ENCODE results near the gene CCDC92. TPM values are rescaled to one million over a fixed set of nuclear protein-coding genes. Genes with fewer than 3 reads are reported as not detected.

CCDC92 gene
- total and polyA plus RNA-seq, 2 of the 8 experiments (the other 6 are each of a cell fraction or from before 2014, with no cell fraction given) = 0.43 to 0.51 TPM

DNA sequence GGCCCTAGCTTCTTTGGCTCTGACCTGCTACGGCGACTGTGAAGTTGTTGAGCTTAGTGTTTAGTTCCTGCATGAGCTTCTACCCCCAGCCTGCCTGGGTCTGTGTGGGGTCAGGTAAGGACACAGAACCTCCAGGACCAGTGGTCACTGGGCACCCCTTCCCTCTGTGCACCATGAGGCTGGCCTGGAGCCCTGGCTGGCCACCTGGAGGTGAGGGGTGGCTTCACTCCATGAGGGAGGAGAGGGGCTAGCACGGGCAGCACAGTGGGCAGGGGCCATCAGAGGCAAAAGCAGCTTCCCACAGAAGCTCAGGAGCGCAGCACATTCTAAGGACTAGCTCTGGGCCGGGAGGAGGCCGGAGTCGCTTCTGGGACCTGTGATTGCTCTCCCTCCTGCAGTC, 36.7 kb downstream of the CCDC92 start:
- CTCF ChIA-PET (ENCODE audit: partially characterized antibody) = interaction anchor here (0.7 to 5.2 kb wide), 8 partner anchors 9 to 136 kb away, joined by 3 to 26 read pairs (median 4); no protein-coding TSS in a partner anchor
- H2BK12ac ChIP-seq (ENCODE audit: low read depth, low read length) = no peak overlapping the region
- no peak overlapping the region for H2BK5ac ChIP-seq (ENCODE audit: low read depth, low read length)
- no peak overlapping the region for H4K91ac ChIP-seq (replicated peaks; ENCODE audit: insufficient read length, low read length)
- H2AK5ac ChIP-seq (ENCODE audit: low read depth, low read length) = no peak overlapping the region
- no peaks in the 10 kb centered on the region for H4K20me1 ChIP-seq (replicated peaks in 1 of 2; ENCODE audit: control insufficient read depth in 1 of 2, insufficient read depth in 2 of 2, low read length in 2 of 2)
- H3K79me1 ChIP-seq (ENCODE audit: low read depth, low read length) = no peaks in the 10 kb centered on the region
- H3K23ac ChIP-seq (ENCODE audit: insufficient read length) = no peak overlapping the region
- H4K8ac ChIP-seq (ENCODE audit: extremely low read depth, insufficient read depth, low read length) = no peak overlapping the region
- no peak overlapping the region for H3K14ac ChIP-seq (ENCODE audit: insufficient read length)
- H3K9me3 ChIP-seq (ENCODE audit: insufficient read depth in 2 of 2, low read depth in 1 of 2, low read length in 1 of 2) = no peaks in the 10 kb centered on the region
- no peak overlapping the region for H2BK15ac ChIP-seq (ENCODE audit: low read length)
- H3K27me3 ChIP-seq (replicated peaks in 1 of 4; ENCODE audit: control insufficient read depth in 3 of 4, extremely low read depth in 1 of 4, insufficient read depth in 3 of 4, low read length in 3 of 4) = peaks cover 0 to 2% (median 0%) of the 10 kb centered on the region in 4 experiments; a peak in 1 of 7 replicates
- H3K23me2 ChIP-seq (ENCODE audit: low read depth, low read length) = no peaks in the 10 kb centered on the region
- no peak overlapping the region for H3K4me2 ChIP-seq (ENCODE audit: insufficient read depth in 1 of 2, low read depth in 2 of 2, low read length in 2 of 2)
- H3K56ac ChIP-seq (replicated peaks; ENCODE audit: insufficient read length, low read depth, low read length) = no peak overlapping the region
- FAIRE-seq (no peak), DNase-seq (ENCODE audit: low read depth in 1 of 2, low spot score in 2 of 2) (no peak)
- WGBS, 2 experiments (ENCODE audit: extremely low coverage in 1 of 2, insufficient coverage in 1 of 2, insufficient read length in 1 of 2, insufficient replicate concordance in 2 of 2, low coverage in 1 of 2, low lambda C conversion rate in 2 of 2, missing lambda C conversion rate in 1 of 2) = 80% methylated on average over 6 of the region's 7 CpGs; no CpG with 5 or more reads in 1 of the 2 experiments
- H3K4ac ChIP-seq (replicated peaks; ENCODE audit: insufficient read length, low read depth, low read length) = no peak overlapping the region
- no peaks in the 10 kb centered on the region for H3K4me1 ChIP-seq (replicated peaks in 1 of 4; ENCODE audit: control insufficient read depth in 3 of 4, insufficient read depth in 4 of 4, low read length in 3 of 4)
- POLR2A ChIA-PET (ENCODE audit: partially characterized antibody) = no interaction called here
- H3K9ac ChIP-seq (replicated peaks in 1 of 4; ENCODE audit: extremely low read depth in 1 of 4, low read depth in 3 of 4, low read length in 3 of 4) = no peak overlapping the region
- H2BK20ac ChIP-seq (ENCODE audit: low read length) = no peak overlapping the region
- no peaks in the 10 kb centered on the region for H3K36me3 ChIP-seq (ENCODE audit: control insufficient read depth in 2 of 4, insufficient read depth in 4 of 4, low read length in 3 of 4)
- no peak overlapping the region for H2AFZ ChIP-seq (ENCODE audit: low read length)
- no peak for TF ChIP-seq SAP30 (IDR thresholded peaks at IDR 0.05; ENCODE audit: insufficient read depth, insufficient replicate concordance, low read length)
- no peak for TF ChIP-seq RFX5 (IDR thresholded peaks at IDR 0.05; ENCODE audit: borderline replicate concordance, low read depth, low read length)
- TF ChIP-seq CTBP2 (IDR thresholded peaks at IDR 0.05; ENCODE audit: borderline replicate concordance, insufficient read depth, insufficient read length, low read length) = no peak
- TF ChIP-seq BACH1 (IDR thresholded peaks at IDR 0.05; ENCODE audit: low read length) = no peak
- no peak for TF ChIP-seq TCF12 (IDR thresholded peaks at IDR 0.05; ENCODE audit: low read depth, low read length)
- no peak for TF ChIP-seq YY1 (IDR thresholded peaks at IDR 0.05; ENCODE audit: low read depth, low read length)
- H3K79me2 ChIP-seq (ENCODE audit: control insufficient read depth in 1 of 2, insufficient read depth in 2 of 2, low read length in 2 of 2) = no peaks in the 10 kb centered on the region
- H3K18ac ChIP-seq (ENCODE audit: extremely low read depth, low read length) = no peak overlapping the region
- no peak overlapping the region for H2BK120ac ChIP-seq (replicated peaks; ENCODE audit: low read depth, low read length)
- H4K5ac ChIP-seq (ENCODE audit: insufficient read length, low read depth, low read length) = no peak overlapping the region
- no peak overlapping the region for H3K4me3 ChIP-seq (ENCODE audit: extremely low read depth in 1 of 4, insufficient read depth in 2 of 4, low read depth in 3 of 4, low read length in 4 of 4)
- no peak overlapping the region for H3K27ac ChIP-seq (ENCODE audit: low read depth, low read length)
